ENCODE results near the gene GRIK4.

- TF ChIP-seq FOXP2 (optimal IDR thresholded peaks at IDR 0.05; ENCODE audit: borderline replicate concordance, extremely low read depth, extremely low read length, insufficient read depth), result no peak
- no peak for TF ChIP-seq POLR2AphosphoS5 (IDR thresholded peaks at IDR 0.05; ENCODE audit: low read depth, low read length)
- TF ChIP-seq REST (IDR thresholded peaks at IDR 0.05; ENCODE audit: insufficient read depth in 1 of 2, low read depth in 2 of 2, low read length in 2 of 2), result no peak
Measured at GRCh38 chr11:120494595-120494994, 17.0 kb upstream of the GRIK4 start.

Data from PFSK-1 (cell line).